GM12892 (cell line): Measurements from ENCODE around the gene CIDEB.

Experiments used
- POLR2A ChIP-seq: IDR thresholded peaks from 2 replicates; pipeline ENCODE4 v1.6.1; 2011; ENCODE audit warnings: low read depth, low read length, control low read depth
- POLR2AphosphoS5 ChIP-seq: IDR thresholded peaks from 2 replicates; pipeline ENCODE4 v1.6.1; 2011; ENCODE audit warnings: low read depth, low read length, control low read depth
- TAF1 ChIP-seq: IDR thresholded peaks from 2 replicates; pipeline ENCODE4 v1.6.1; 2011; ENCODE audit warnings: low read depth, mild to moderate bottlenecking, control low read depth, low read length, borderline replicate concordance

GRCh38 chr14:24321212-24321975 lies 13.6 kb upstream of the CIDEB start:
- no peak for TF ChIP-seq POLR2AphosphoS5
- no peak for TF ChIP-seq POLR2A
- no peak for TF ChIP-seq TAF1
